GM19023 (cell line): ENCODE data around the gene KLRK1.
A peak's percentile ranks its signal among the peaks of the same experiment; 100 is the strongest.
"Not testable (repeated sequence)": the region's sequence is repeated elsewhere in the genome, so short reads cannot be mapped to it uniquely, and the experiment has no call there.

ENCODE experiments used
- ATAC-seq: cut with Tn5 transposase; IDR thresholded peaks from one replicate; pipeline ENCODE4 v1.9.1; 2021; ENCODE audit warnings: mild to moderate bottlenecking, moderate library complexity; ENCODE audit not compliant: unreplicated experiment

The KLRK1 gene

DNA sequence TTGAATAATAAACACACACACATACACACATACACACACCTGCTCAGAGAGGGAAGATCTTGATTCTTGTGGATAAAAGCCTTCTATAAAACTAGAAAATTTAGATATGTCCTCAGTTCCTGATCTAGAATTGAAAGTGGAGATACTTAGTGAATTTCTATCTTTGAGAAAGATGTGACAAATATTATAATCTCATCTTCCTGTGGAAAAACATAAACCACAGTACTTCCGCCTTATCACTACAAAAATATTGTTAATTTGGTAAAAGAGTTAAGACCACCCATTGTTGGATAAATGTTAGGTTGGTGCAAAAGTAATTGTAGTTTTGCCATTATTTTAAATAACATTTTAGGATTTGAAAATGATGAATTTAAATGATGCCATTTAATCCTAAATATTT lies at the start of gene KLRK1:
Gene KLRK1, minus strand, starts transcription at position 138 of the 400 bp plus-strand sequence. CDS start 1,231 bp downstream, outside the sequence.
- no peak for ATAC-seq

GRCh38 chr12:10437601-10438000 lies 47.8 kb upstream of the KLRK1 start:
- ATAC-seq, result not testable (repeated sequence)

GRCh38 chr12:10435816-10436215 lies 46.0 kb upstream of the KLRK1 start, which contains the start of gene KLRC2:
TSS of gene KLRC2 (minus strand) at chr12:10436010. CDS start at chr12:10435986, 24 bp downstream.
- not testable (repeated sequence) for ATAC-seq

- ATAC-seq, result not testable (repeated sequence)
Measured at GRCh38 chr12:10430623-10431022, 40.8 kb upstream of the KLRK1 start.

- not testable (repeated sequence) for ATAC-seq
Measured at GRCh38 chr12:10425938-10426337, 36.1 kb upstream of the KLRK1 start.

GRCh38 chr12:10424260-10424899 lies 34.5 kb upstream of the KLRK1 start:
- ATAC-seq, result not testable (repeated sequence)

DNA sequence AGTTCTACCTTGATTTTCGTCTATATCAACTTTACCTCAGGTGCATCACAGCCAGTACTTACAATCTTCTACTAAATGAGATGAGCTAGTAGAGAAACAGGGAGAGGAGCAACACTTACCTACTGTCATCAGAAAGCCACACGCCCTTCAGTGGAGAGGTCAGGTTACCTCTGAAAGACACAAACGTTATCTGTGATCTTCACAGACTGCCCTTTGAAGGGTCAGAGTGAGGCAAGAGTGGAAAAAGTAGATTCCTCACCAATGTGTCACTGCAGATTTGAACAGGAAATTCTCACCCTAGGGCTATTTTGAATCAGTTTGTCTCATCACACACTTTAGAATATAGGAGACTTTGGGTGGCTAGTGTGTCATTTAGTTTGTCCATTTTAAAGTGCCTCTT lies 32.3 kb upstream of the KLRK1 start:
- not testable (repeated sequence) for ATAC-seq

GRCh38 chr12:10420334-10420733 lies 30.5 kb upstream of the KLRK1 start, which contains the start of gene KLRC3:
TSS of gene KLRC3 (minus strand) at chr12:10420595. CDS start at chr12:10420550, 45 bp downstream.
- not testable (repeated sequence) for ATAC-seq

GRCh38 chr12:10409392-10409791 lies 19.6 kb upstream of the KLRK1 start, which contains the start of gene KLRC4:
TSS of gene KLRC4 (minus strand) at chr12:10409757. CDS start at chr12:10409575, 182 bp downstream.
- no peak for ATAC-seq

DNA sequence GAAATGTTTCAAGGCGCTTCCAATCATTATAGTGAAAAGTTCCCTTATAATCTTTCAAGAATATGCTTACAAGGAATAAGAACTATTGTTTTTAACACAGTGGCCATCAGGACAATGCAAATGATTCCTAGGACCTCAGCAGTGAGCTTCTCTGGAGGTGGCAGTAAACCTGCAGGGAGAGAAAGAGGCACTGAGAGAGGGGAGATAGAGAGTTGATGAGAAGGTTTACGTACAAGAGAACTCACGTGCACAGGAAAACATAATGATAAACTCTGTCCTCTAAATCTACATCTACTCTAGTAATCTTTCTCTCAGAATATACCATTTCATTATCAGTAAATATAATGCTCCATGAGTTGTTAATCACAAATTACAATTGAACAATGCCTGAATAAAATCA lies 19.0 kb upstream of the KLRK1 start:
- no peak for ATAC-seq

DNA sequence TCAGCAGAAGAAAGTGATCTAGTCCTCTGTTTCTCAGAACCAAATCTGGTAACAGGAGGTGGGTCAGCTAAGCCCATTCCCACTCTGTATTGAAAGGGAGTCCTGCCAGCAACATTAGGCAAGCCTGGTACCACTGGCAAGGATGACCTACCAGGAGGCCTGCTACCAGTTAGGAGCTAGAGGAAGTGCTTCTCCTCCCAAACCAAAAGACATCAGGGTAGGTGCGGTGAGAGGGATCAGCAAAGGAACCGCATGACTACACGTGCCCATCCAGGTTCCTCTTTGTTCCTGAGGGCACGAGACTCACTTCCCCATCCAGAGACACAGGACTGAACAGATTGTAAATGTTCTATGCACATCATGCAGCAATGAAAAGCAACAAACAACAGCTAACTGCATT lies 16.9 kb upstream of the KLRK1 start:
- ATAC-seq, result no peak

- ATAC-seq, result no peak
Measured at GRCh38 chr12:10405294-10405693, 15.5 kb upstream of the KLRK1 start.

GRCh38 chr12:10404798-10405197 lies 15.0 kb upstream of the KLRK1 start:
- no peak for ATAC-seq

GRCh38 chr12:10400829-10401228 lies 11.0 kb upstream of the KLRK1 start:
- no peak for ATAC-seq

DNA sequence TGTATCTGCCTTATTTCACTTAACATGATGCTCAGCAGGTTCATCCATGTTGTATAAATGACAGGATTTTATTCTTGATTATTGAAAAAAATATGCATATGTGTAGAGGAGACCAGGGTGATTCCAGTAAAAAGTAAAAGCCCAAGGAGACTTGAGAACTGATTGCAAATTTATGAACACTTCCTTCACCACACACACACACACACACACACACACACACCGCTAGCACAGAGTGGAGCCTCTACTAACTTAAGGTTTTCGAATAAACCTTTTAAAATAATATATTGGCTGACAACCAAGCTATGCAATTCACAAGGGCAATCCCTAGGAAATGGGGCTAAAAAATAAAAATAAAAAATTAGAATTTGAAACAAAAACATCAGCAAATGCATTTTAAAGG lies 8.3 kb upstream of the KLRK1 start:
- no peak for ATAC-seq

GRCh38 chr12:10397296-10397695 lies 7.5 kb upstream of the KLRK1 start:
- no peak for ATAC-seq

DNA sequence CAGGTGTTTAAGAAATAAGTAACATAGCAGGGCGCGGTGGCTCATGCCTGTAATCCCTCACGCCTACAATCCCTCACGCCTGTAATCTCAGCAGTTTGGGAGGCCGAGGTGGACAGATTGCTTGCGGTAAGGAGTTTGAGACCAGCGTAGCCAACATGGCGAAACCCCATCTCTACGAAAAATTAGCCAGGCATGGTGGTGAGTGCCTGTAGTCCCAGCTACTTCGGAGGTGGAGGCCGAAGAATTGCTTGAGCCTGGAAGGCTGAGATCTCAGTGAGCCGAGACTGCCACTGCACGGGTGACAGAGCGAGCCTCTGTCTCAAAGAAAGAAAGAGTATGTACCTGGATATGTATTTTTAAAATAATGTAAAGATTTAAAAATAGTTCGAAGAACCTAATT lies 6.3 kb upstream of the KLRK1 start:
- ATAC-seq, result not testable (repeated sequence)

GRCh38 chr12:10395390-10395998 lies 5.7 kb upstream of the KLRK1 start:
- peak; percentile 70 for ATAC-seq

DNA sequence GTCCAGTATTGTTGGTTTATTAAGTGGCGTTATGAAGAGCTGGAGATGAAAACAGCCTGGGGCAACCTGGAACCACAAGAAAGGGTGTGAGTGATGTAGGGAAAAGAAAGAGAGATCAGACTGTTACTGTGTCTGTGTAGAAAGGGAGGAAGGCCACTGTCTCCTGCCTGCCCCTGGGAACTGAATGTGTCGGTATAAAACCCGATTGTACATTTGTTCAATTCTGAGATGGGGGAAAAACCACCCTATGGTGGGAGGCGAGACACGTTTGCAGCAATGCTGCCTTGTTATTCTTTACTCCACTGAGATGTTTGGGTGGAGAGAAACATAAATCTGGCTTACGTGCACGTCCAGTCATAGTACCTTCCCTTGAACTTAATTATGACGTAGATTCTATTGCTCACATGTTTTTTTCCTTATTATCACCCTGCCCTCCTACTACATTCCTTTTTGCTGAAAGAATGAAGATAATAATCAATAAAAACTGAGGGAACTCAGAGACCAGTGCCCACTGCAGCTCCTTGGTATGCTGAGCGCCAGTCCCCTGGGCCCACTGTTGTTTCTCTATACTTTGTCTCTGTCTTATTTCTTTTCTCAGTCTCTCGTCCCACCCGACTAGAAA lies 4.8 kb upstream of the KLRK1 start:
- ATAC-seq, result not testable (repeated sequence)

DNA sequence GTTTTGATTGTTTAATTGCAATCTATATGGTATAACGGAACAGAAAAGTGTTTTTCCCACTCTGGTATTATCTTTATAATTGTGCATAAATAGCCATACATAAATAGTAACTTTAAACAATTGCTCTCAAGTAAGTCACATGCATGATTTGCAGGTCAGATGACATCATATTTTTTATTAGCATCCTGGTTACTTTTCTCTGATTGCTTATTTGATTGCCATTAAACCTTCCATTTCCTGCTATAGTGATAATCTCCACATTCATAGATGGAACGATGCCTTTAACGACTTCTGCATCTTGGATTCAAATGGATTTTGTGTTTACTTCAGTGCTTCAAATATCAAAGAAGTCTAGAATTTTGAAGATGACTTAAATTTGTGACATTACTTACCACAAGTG lies 3.5 kb upstream of the KLRK1 start:
- ATAC-seq, result no peak

DNA sequence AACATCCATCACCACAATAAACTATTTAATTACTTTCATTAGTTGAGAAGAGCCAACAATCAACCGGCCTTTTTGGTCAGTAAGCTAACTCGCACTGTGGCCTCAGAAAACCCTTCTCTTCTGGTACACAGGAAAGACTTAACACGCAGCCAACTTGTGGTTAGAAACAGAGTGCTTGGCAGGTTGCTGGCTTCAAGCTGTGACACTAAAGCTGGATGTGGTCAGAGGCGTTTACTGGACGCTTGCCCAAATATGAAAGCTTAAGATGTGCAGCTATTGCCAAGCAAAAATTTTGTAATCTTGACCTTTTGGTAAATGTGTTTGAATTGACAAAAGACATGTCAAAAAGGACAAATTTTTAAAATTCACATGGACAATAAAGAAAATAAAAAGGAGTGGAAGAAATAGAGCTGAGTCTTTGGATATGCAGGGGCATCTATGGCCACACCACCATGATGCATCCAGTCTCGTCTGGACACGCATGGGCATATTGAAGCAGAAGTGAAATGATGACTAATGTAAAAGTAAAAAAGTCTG lies 2.6 kb upstream of the KLRK1 start:
- ATAC-seq, result no peak

GRCh38 chr12:10390991-10391390 lies 1.1 kb upstream of the KLRK1 start:
- ATAC-seq, result not testable (repeated sequence)
